ENCODE results near the gene COL28A1.

Gene COL28A1

DNA sequence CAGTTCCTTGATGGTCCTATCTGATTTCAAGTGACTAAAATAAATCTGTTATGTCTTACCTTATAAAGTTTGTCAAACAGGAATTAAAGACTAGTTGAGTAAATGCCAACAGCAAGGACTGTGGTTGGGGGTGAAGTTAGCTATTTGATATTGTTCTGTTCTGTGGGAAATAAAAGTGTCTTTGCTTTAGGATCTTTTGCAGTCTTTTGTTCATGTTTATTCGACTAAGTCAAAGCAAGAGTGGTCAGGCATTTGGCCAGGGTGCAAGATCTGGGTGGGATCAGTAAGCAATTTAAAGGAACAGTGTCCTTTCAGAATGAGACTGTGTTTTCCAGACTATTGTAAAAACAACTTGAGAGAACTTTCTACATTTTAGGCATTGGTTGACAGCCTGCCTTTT lies at the start of gene COL28A1:
Gene COL28A1 (minus strand): TSS at position 183 of the 400 bp plus-strand sequence. CDS start 2,998 bp downstream, outside the sequence.
- DNase-seq (ENCODE audit: low read depth in 3 of 3, low spot score in 1 of 3): no peak

DNA sequence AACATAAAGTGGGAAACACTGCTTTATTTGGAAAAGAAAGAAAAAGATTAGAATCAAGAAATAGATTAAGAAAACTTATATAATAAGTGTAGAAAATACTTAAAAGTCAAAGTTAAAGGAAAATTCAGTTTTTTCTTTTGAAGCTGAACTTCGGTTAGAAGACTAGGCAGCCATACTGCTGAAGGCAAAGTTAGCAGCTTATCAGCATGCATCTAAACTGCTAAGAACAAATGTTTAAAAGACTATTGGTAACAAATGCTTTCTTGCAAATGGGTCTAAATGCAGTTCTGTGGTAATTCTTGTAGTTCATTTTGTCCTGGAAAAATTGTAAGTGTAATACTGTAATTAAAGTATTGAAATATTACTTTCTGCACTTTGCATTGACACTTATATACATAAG lies 49.0 kb upstream of the COL28A1 start:
- DNase-seq (ENCODE audit: low read depth in 3 of 3, low spot score in 1 of 3): no peak

GRCh38 chr7:7583731-7584130 lies 48.1 kb upstream of the COL28A1 start:
- DNase-seq (ENCODE audit: low read depth in 3 of 3, low spot score in 1 of 3): no peak

DNA sequence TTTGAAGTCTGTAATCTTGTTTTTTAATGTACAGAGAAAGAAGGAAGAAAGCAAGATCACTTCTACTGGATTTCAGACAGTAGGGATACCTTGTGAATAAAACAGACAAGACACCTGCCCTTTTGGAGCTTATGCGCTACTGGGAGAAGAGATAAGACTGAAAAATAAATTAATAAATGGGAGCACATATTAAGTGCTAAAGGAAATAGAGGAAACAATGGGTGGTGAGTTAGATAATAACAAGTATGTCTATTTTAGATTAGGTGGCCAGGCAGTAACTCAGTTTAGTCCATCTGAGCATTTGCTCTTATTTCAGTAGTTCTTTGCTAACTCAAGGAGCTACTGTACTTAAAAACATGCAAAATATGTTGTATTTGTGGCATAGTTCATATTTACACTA lies 46.9 kb upstream of the COL28A1 start:
- no peak for DNase-seq (ENCODE audit: low read depth in 3 of 3, low spot score in 1 of 3)

GRCh38 chr7:7581531-7582179 lies 46.0 kb upstream of the COL28A1 start:
- DNase-seq (ENCODE audit: low read depth in 3 of 3, low spot score in 1 of 3): no peak

DNA sequence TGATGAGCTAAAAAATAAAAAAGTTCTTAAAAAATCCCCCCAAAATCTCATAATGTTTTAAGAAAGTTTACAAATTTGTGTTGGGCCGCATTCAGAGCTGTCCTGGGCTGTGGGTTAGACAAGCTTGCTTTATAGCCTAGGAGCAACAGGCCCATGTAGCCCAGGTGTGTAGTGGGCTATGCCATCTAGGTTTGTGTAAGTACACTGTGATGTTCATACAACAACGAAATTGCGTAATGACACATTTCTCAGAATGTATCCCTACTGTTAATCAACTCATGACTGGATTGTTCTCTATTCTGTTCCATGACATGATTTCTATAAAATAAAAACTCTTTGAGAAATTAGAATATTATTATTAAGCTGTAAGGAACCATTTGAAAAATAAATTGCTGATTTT lies 44.0 kb upstream of the COL28A1 start:
- DNase-seq (ENCODE audit: low read depth in 3 of 3, low spot score in 1 of 3): no peak

DNA sequence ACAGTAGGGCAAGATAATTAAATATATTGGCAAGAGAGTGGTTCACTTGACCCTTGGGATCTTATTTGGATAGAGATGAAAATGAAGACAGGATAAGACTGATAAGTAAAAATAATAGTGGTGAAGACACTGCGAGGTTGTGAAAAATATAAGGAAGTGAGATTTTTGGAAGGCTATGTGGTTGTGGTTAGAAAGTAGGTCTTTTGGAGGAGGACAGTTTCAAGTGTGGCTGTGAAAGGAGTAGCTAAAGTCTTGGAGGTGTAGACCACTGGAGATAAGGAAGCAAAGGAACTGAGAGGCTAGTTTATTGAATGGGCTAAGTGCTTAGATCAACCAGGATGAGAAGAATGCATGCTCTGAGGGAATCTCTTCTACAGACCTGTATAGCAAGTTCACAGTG lies 42.2 kb upstream of the COL28A1 start:
- DNase-seq (ENCODE audit: low read depth in 3 of 3, low spot score in 1 of 3): no peak

DNA sequence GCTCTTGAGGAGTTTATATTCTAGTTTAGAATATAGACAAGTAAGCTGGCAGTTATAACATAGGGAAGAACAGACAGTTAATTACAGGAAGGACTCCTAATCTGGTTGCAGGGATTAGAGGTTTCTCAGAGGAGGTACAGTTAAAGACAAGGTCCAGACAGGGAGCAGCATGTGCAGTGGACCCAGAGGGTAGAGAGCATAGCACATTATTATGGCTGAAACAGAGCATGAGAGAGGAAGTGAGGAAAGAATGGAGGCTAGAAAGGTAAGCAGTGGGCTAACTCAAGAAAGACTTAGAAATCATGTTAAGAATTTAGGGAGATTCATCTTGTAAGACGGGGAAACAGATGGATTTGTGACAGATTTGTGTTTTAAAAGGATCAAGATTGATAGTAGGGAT lies 40.7 kb upstream of the COL28A1 start:
- no peak for DNase-seq (ENCODE audit: low read depth in 3 of 3, low spot score in 1 of 3)

GRCh38 chr7:7573701-7574100 lies 38.0 kb upstream of the COL28A1 start:
- no peak for DNase-seq (ENCODE audit: low read depth in 3 of 3, low spot score in 1 of 3)

GRCh38 chr7:7570584-7570983 lies 34.9 kb upstream of the COL28A1 start:
- DNase-seq (ENCODE audit: low read depth in 3 of 3, low spot score in 1 of 3): no peak

GRCh38 chr7:7569615-7570014 lies 33.9 kb upstream of the COL28A1 start:
- no peak for DNase-seq (ENCODE audit: low read depth in 3 of 3, low spot score in 1 of 3)

DNA sequence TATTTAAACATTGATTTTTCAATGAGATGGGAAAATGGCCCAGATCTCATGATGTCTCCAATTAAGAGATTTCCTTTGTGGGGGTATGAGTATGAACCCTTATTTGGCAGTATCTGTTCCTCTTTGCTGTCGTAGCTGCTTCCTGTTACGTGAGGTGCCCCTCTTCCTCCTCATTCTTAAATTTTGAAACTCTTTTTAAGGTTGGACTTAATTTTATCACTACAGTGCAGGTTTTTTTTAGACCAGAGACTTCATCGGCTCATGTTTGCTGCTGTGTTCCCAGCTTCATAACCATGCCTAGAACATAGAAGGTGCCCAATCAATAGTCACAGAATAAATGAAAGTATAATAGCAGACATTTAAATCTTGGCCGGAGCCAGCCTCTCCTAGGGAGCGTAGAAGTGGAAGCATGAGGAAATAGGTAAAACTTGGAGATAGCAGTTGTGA lies 33.4 kb upstream of the COL28A1 start:
- DNase-seq (ENCODE audit: low read depth in 3 of 3, low spot score in 1 of 3): no peak

GRCh38 chr7:7568553-7568952 lies 32.9 kb upstream of the COL28A1 start:
- no peak for DNase-seq (ENCODE audit: low read depth in 3 of 3, low spot score in 1 of 3)

DNA sequence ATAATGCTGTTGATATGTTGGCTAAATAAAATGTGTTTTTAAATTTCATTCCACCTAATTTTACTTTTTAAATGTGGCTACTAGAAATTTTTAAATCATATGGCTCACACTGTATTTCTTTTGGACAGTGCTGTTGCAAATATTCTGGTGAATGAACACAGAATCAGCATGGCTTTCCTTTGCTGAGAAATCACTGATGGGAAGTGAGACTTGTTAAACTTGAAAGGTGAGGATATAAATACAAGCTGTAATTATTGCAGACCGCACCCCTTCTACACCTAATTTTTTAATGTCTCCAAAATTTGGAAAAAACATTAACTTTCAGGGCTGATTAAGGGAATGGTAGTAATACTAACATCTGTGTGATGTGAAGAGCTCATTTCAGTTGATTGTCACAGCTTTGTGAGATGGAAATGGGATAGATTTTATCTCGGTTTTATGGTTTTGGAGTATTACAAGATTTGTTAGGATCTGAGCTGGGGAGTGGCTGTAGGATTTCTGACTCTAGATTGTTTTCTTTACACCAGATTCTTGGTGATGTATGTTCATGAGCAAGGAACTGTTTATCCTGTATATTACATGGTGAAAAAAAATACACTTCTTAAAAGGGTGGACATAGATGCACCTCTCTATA lies 32.3 kb upstream of the COL28A1 start:
- DNase-seq (ENCODE audit: low read depth in 3 of 3, low spot score in 1 of 3): no peak

- DNase-seq (ENCODE audit: low read depth in 3 of 3, low spot score in 1 of 3): peak; percentile 57 to 81 (median 75)
Measured at GRCh38 chr7:7566651-7567611, 31.3 kb upstream of the COL28A1 start, which contains the start of gene MIOS. Gene MIOS, plus strand, starts transcription at chr7:7566884. Its CDS starts 5,592 bp downstream, at chr7:7572476.

DNA sequence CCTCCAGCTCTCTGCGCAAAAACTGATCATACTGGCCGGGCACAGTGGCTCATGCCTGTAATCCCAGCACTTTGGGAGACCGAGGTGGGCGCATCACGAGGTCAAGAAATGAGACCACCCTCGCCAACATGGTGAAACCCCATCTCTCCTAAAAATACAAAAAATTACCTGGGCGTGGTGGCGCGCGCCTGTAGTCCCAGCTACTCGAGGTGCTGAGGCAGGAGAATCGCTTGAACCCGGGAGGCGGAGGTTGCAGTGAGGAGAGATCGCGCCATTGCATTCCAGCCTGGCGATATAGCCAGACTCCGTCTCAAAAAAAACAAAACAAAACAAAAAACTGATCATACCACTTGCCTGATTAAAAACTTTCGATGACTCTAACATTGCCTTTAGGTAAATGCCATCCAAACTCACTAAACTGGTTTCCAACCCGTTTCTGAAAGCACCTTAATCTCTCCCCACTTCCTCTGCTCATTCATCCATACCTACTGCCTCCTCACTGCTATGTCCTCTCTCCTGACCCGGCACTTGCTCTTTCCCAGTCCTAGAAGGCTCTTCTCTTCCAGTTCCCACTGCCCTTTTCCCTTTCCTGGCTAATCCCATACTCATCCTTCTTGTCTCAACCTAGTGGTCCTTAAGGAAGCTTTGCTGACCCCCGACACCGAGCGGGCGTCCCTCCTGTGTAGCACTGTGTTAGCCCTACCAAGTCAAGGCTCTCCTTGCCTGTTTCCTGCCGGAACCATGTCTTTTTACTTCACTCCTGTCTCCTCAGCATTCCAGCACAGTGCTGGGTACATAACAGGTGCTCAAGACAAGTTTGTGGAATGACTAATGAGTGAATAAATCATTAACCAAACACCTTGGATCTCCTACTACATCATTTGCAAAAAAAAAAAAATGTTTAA lies 30.3 kb upstream of the COL28A1 start:
- DNase-seq (ENCODE audit: low read depth in 3 of 3, low spot score in 1 of 3): no peak

DNA sequence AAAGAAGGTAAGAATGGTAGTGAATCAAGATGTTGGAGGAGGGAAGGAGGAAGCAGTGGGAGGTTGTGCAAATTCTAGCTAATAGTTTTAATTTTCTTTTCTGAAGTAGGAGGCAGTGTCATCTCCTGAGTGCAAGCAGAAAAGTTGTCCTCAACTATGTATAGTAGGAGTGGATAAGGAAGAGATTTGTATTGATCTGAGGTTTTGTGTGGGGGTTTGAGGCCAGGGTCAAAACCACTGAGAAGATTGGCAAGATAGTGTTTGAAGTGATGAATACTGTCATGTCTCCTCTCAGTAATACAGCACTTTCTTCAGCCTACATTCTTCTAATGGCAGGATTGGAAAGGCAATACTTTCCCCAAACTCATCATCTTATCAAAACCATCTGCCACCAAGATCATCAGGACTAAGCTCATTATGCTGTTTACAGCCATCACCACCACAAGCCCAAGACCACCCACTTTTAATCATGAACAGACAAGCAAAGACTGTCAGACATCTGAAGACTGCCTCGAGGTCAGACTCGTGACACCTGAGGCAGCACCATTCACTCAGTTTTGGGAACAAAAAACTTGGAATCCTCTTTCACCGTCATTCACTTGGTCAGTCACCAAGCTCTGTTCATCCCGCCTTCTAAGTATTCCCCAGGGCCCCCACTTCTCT lies 29.5 kb upstream of the COL28A1 start:
- no peak for DNase-seq (ENCODE audit: low read depth in 3 of 3, low spot score in 1 of 3)

GRCh38 chr7:7564323-7564780 lies 28.7 kb upstream of the COL28A1 start:
- DNase-seq (ENCODE audit: low read depth in 3 of 3, low spot score in 1 of 3): no peak

DNA sequence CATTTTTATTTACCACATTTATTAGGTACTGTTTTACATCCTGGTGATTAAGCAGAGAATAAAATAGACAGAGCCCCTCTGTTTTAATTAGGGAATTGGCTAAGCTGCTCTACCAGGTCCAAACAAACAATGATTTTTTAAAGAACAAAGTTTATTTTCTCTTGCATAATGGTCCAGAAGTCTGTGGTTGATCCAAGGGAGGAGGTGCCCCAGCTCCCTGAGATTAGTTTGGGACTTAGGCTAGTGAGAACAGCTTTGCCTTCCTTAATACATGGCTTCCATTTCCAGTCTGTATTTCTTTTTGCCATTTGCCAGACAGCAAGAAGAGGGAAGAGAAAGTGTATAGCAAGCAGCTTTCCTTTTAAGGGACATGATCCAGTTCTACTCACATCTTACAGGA lies 28.1 kb upstream of the COL28A1 start:
- DNase-seq (ENCODE audit: low read depth in 3 of 3, low spot score in 1 of 3): no peak

- no peak for DNase-seq (ENCODE audit: low read depth in 3 of 3, low spot score in 1 of 3)
Measured at GRCh38 chr7:7563269-7563668, 27.6 kb upstream of the COL28A1 start.
